H9 (cell line): ENCODE measurements around the gene FBXO11. TPM values are rescaled to one million over a fixed set of nuclear protein-coding genes. Genes with fewer than 3 reads are reported as not detected.

Experiments used
- DNase-seq: peaks from one replicate; pipeline ENCODE4 v3.0.0-alpha.2; 2017
- H2AFZ ChIP-seq: one replicate; pipeline ENCODE4 v1.6.1; 2013; ENCODE audit warnings: mild to moderate bottlenecking, low read length, control low read depth, moderate library complexity
- H2AK5ac ChIP-seq: 2 replicates; pipeline ENCODE4 v1.6.1; 2013; ENCODE audit warnings: low read length, control low read depth, mixed read lengths; ENCODE audit not compliant: insufficient read length
- H2BK120ac ChIP-seq: one replicate; pipeline ENCODE4 v1.6.1; 2013; ENCODE audit warnings: low read depth, mild to moderate bottlenecking, low read length, control low read depth, inconsistent platforms; ENCODE audit not compliant: poor library complexity, severe bottlenecking
- H2BK12ac ChIP-seq: 2 replicates; pipeline ENCODE4 v1.6.1; 2013; ENCODE audit warnings: low read length, control low read depth, mixed read lengths, low read depth; ENCODE audit not compliant: insufficient read length
- H2BK15ac ChIP-seq: 2 replicates; pipeline ENCODE4 v1.6.1; 2013; ENCODE audit warnings: low read depth, low read length, control low read depth
- H2BK20ac ChIP-seq: one replicate; pipeline ENCODE4 v1.6.1; 2013; ENCODE audit warnings: low read depth, mild to moderate bottlenecking, low read length, control low read depth, inconsistent platforms; ENCODE audit not compliant: poor library complexity, severe bottlenecking
- H2BK5ac ChIP-seq: 2 replicates; pipeline ENCODE4 v1.6.1; 2013; ENCODE audit warnings: low read length, control low read depth, mixed read lengths; ENCODE audit not compliant: insufficient read length
- H3K14ac ChIP-seq: 2 replicates; pipeline ENCODE4 v1.6.1; 2013; ENCODE audit warnings: low read length, control low read depth; ENCODE audit not compliant: insufficient read depth
- H3K18ac ChIP-seq: 2 replicates; pipeline ENCODE4 v1.6.1; 2013; ENCODE audit warnings: low read depth, mild to moderate bottlenecking, mixed read lengths, low read length, control low read depth; ENCODE audit not compliant: insufficient read length
- H3K23ac ChIP-seq: 2 replicates; pipeline ENCODE4 v1.6.1; 2013; ENCODE audit warnings: low read length, control low read depth, mixed read lengths, low read depth; ENCODE audit not compliant: insufficient read length
- H3K23me2 ChIP-seq: 2 replicates; pipeline ENCODE4 v1.6.1; 2013; ENCODE audit warnings: low read depth, mild to moderate bottlenecking, mixed read lengths, low read length, control low read depth; ENCODE audit not compliant: insufficient read length, poor library complexity, severe bottlenecking
- H3K27ac ChIP-seq: 2 replicates; pipeline ENCODE4 v1.5.1; 2013; ENCODE audit warnings: low read length, control low read depth, mixed read lengths, low read depth; ENCODE audit not compliant: insufficient read length
- H3K27me3 ChIP-seq: 2 replicates; pipeline ENCODE4 v1.6.1; 2013; ENCODE audit warnings: low read length, control low read depth, inconsistent platforms; ENCODE audit not compliant: insufficient read depth
- H3K4ac ChIP-seq: 2 replicates; pipeline ENCODE4 v1.6.1; 2013; ENCODE audit warnings: low read depth, mild to moderate bottlenecking, control low read depth, inconsistent platforms, low read length, moderate library complexity
- H3K4me1 ChIP-seq: 2 replicates; pipeline ENCODE4 v1.6.1; 2013; ENCODE audit warnings: low read length, control low read depth, inconsistent platforms; ENCODE audit not compliant: insufficient read depth
- H3K4me2 ChIP-seq: 2 replicates; pipeline ENCODE4 v1.6.1; 2013; ENCODE audit warnings: low read length, control low read depth, mixed read lengths; ENCODE audit not compliant: insufficient read length, insufficient read depth
- H3K56ac ChIP-seq: 2 replicates; pipeline ENCODE4 v1.6.1; 2013; ENCODE audit warnings: low read depth, mild to moderate bottlenecking, mixed read lengths, low read length, control low read depth; ENCODE audit not compliant: insufficient read length
- H3K79me1 ChIP-seq: 2 replicates; pipeline ENCODE4 v1.6.1; 2013; ENCODE audit warnings: low read depth, mild to moderate bottlenecking, moderate library complexity, low read length, control low read depth, inconsistent platforms; ENCODE audit not compliant: insufficient read depth, poor library complexity, severe bottlenecking
- H3K79me2 ChIP-seq: 2 replicates; pipeline ENCODE4 v1.6.1; 2013; ENCODE audit warnings: low read length, control low read depth, inconsistent platforms; ENCODE audit not compliant: insufficient read depth
- H3K9ac ChIP-seq: 2 replicates; pipeline ENCODE4 v1.6.1; 2013; ENCODE audit warnings: low read length, control low read depth, mixed read lengths; ENCODE audit not compliant: insufficient read length; ENCODE audit errors: extremely low read depth
- H3K9me3 ChIP-seq: one replicate; pipeline ENCODE4 v1.6.1; 2013; ENCODE audit warnings: low read depth, low read length, inconsistent platforms; ENCODE audit not compliant: control insufficient read depth
- H3T11ph ChIP-seq: one replicate; pipeline ENCODE4 v1.6.1; 2013; ENCODE audit warnings: mild to moderate bottlenecking, low read length, control low read depth, inconsistent platforms
- H4K20me1 ChIP-seq: one replicate; pipeline ENCODE4 v1.6.1; 2013; ENCODE audit not compliant: control insufficient read depth, insufficient read length, insufficient read depth
- H4K5ac ChIP-seq: 2 replicates; pipeline ENCODE4 v1.6.1; 2013; ENCODE audit warnings: low read depth, mild to moderate bottlenecking, mixed read lengths, low read length, control low read depth; ENCODE audit not compliant: insufficient read length
- H4K8ac ChIP-seq: replicated peaks from 2 replicates; pipeline ENCODE4 v1.6.1; 2013; ENCODE audit warnings: low read length, control low read depth, mixed read lengths, low read depth; ENCODE audit not compliant: insufficient read length
- H4K91ac ChIP-seq: 2 replicates; pipeline ENCODE4 v1.6.1; 2013; ENCODE audit warnings: low read depth, mild to moderate bottlenecking, moderate library complexity, mixed read lengths, low read length, control low read depth; ENCODE audit not compliant: insufficient read length
- H3K27ac Mint-ChIP-seq, 3 experiments: 2 replicates in 2 of 3; 3 replicates in 1 of 3; pipeline ENCODE4 v1.8.0; 2020 to 2021; ENCODE audit warnings: mixed read lengths in 3 of 3, mild to moderate bottlenecking in 1 of 3, moderate library complexity in 1 of 3
- H3K27me3 Mint-ChIP-seq: 2 replicates; pipeline ENCODE4 v1.8.0; 2021; ENCODE audit warnings: low read depth, mild to moderate bottlenecking, moderate library complexity, mixed read lengths
- H3K36me3 Mint-ChIP-seq, 3 experiments: 2 replicates in 2 of 3; 3 replicates in 1 of 3; pipeline ENCODE4 v1.8.0; 2020 to 2021; ENCODE audit warnings: low read depth in 3 of 3, mixed read lengths in 3 of 3; ENCODE audit not compliant: insufficient read depth in 1 of 3
- H3K4me1 Mint-ChIP-seq, 2 experiments: 2 replicates each; pipeline ENCODE4 v1.8.0; 2020; ENCODE audit warnings: mixed read lengths in 2 of 2
- H3K4me3 Mint-ChIP-seq, 2 experiments: 2 replicates in 1 of 2; 3 replicates in 1 of 2; pipeline ENCODE4 v1.8.0; 2020 to 2021; ENCODE audit warnings: mild to moderate bottlenecking in 2 of 2, mixed read lengths in 2 of 2, moderate library complexity in 1 of 2
- H3K9me3 Mint-ChIP-seq, 2 experiments: 2 replicates in 1 of 2; 3 replicates in 1 of 2; pipeline ENCODE4 v1.8.0; 2020; ENCODE audit warnings: mild to moderate bottlenecking in 2 of 2, mixed read lengths in 2 of 2, moderate library complexity in 1 of 2
- CTCF ChIP-seq: fragments of 200-600 bp; sonication (generic); conservative IDR thresholded peaks from 3 replicates; pipeline ENCODE4 v1.8.0; 2021; ENCODE audit warnings: antibody characterized with exemption, mild to moderate bottlenecking
- WGBS: extraction: QIAGEN DNeasy Blood & Tissue Kit; methylation state at CpG from one replicate; pipeline ENCODE4 v1.1.7; 2013; ENCODE audit warnings: missing lambda C conversion rate, low lambda C conversion rate, mixed read lengths; ENCODE audit not compliant: insufficient read length; ENCODE audit errors: extremely low coverage; 5-methylcytosine and 5-hydroxymethylcytosine counted together
- total RNA-seq: library from RNA; stranded (reverse); gene quantifications from 2 replicates; pipeline ENCODE4 v1.2.1, GENCODE V29; 2021

FBXO11 gene
- total RNA-seq, 1 experiment from 2014 or later = 68.8 TPM

DNA sequence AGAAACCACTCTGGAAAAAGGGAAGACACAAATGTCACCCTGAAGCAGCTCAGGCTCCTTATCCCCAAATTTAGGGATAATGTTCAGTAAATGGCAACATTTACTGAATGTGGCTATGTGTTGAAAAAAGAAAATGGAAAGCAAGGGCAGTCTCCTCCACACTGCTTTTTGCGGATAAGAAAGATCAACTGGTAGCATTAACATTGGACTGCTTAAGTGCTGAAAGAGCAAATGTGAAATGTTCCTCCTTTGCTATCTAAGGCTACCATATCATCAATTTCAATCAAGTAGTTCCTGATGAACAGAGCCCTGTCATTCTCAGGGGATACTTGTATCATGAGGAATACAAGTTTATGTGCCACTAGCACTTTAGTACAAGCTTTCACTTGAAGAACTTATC is 12.5 kb downstream of the FBXO11 start:
- no peaks in the 10 kb centered on the region for H3K9me3 ChIP-seq
- H3K56ac ChIP-seq = no peak overlapping the region
- TF ChIP-seq CTCF = no peak
- DNase-seq = no peak
- no CpG with 5 or more reads among the region's 1 CpG for WGBS
- H4K91ac ChIP-seq = no peak overlapping the region
- no peak overlapping the region for H2BK20ac ChIP-seq
- H3K4ac ChIP-seq = no peak overlapping the region
- H3K9ac ChIP-seq = no peak overlapping the region
- no peak overlapping the region for H3K18ac ChIP-seq
- H4K20me1 ChIP-seq = no peaks in the 10 kb centered on the region
- no peak overlapping the region for H3T11ph ChIP-seq
- H2AFZ ChIP-seq = no peak overlapping the region
- H2BK120ac ChIP-seq = no peak overlapping the region
- no peak overlapping the region for H4K5ac ChIP-seq
- H3K4me3 Mint-ChIP-seq = no peak overlapping the region
- H3K14ac ChIP-seq = no peak overlapping the region
- H2BK12ac ChIP-seq = no peak overlapping the region
- H3K23me2 ChIP-seq = no peaks in the 10 kb centered on the region
- H4K8ac ChIP-seq = no peak overlapping the region
- peaks cover 0 to 8% (median 2%) of the 10 kb centered on the region in 3 experiments; a peak in 3 of 7 replicates for H3K36me3 Mint-ChIP-seq
- no peak overlapping the region for H2BK5ac ChIP-seq
- H3K79me2 ChIP-seq = peaks cover 36% of the 10 kb centered on the region
- no peaks in the 10 kb centered on the region for H3K9me3 Mint-ChIP-seq
- no peak overlapping the region for H3K4me2 ChIP-seq
- H3K4me1 ChIP-seq = no peaks in the 10 kb centered on the region; the same call in 1 of the 2 replicates
- H2BK15ac ChIP-seq = no peak overlapping the region
- H3K23ac ChIP-seq = no peak overlapping the region
- no peak overlapping the region for H2AK5ac ChIP-seq
- H3K4me1 Mint-ChIP-seq = peaks cover 30 to 33% of the 10 kb centered on the region in 2 experiments
- H3K27ac ChIP-seq = no peak overlapping the region
- H3K79me1 ChIP-seq = peaks cover 8% of the 10 kb centered on the region
- H3K27ac Mint-ChIP-seq = no peak overlapping the region
- no peaks in the 10 kb centered on the region for H3K27me3 Mint-ChIP-seq
- H3K27me3 ChIP-seq = no peaks in the 10 kb centered on the region
